H1 (cell line): Measurements from ENCODE around the gene ADAMTSL2. TPM values are rescaled to one million over a fixed set of nuclear protein-coding genes. Genes with fewer than 3 reads are reported as not detected.

Experiments used
- CTCF ChIA-PET: fragments of 300-600 bp; sonication (Branson Sonifier 250); formaldehyde crosslinking; loops from one replicate; lab custom pipeline; 2021; ENCODE audit not compliant: partially characterized antibody; lab: Charles Lee
- POLR2A ChIA-PET: fragments of 300-600 bp; sonication (Branson Sonifier 250); formaldehyde crosslinking; loops from one replicate; lab custom pipeline; 2021; ENCODE audit warnings: inconsistent platforms; ENCODE audit not compliant: partially characterized antibody; lab: Charles Lee
- DNase-seq, 2 experiments: peaks; one replicate each; pipeline versions ENCODE4 v3.0.0 to v3.0.0-alpha.2; 2010 to 2022; ENCODE audit warnings: low spot score in 2 of 2, low read depth in 1 of 2, mixed read lengths in 1 of 2
- FAIRE-seq: peaks from 2 replicates; lab custom pipeline; 2011; peaks lifted over from hg19 to GRCh38; lab: Jason Lieb, UNC
- H2AFZ ChIP-seq: 2 replicates; pipeline ENCODE4 v1.8.1; 2012; ENCODE audit warnings: low read length, inconsistent platforms
- H2AK5ac ChIP-seq: 2 replicates; pipeline ENCODE4 v1.6.1; 2013; ENCODE audit warnings: low read depth, low read length
- H2BK120ac ChIP-seq: replicated peaks from 2 replicates; pipeline ENCODE3; 2013; ENCODE audit warnings: low read depth, low read length, inconsistent platforms
- H2BK12ac ChIP-seq: 2 replicates; pipeline ENCODE4 v1.6.1; 2013; ENCODE audit warnings: low read depth, low read length
- H2BK15ac ChIP-seq: 2 replicates; pipeline ENCODE4 v1.6.1; 2013; ENCODE audit warnings: low read length
- H2BK20ac ChIP-seq: 2 replicates; pipeline ENCODE4 v1.6.1; 2013; ENCODE audit warnings: low read length
- H2BK5ac ChIP-seq: 2 replicates; pipeline ENCODE4 v1.6.1; 2013; ENCODE audit warnings: low read depth, low read length
- H3K14ac ChIP-seq: 2 replicates; pipeline ENCODE4 v1.6.1; 2013; ENCODE audit warnings: inconsistent platforms; ENCODE audit not compliant: insufficient read length
- H3K18ac ChIP-seq: 2 replicates; pipeline ENCODE4 v1.6.1; 2013; ENCODE audit warnings: low read length; ENCODE audit errors: extremely low read depth
- H3K23ac ChIP-seq: 2 replicates; pipeline ENCODE4 v1.6.1; 2013; ENCODE audit warnings: inconsistent platforms; ENCODE audit not compliant: insufficient read length
- H3K23me2 ChIP-seq: 2 replicates; pipeline ENCODE4 v1.6.1; 2013; ENCODE audit warnings: low read depth, low read length
- H3K27ac ChIP-seq: 2 replicates; pipeline ENCODE4 v1.6.1; 2011; ENCODE audit warnings: low read depth, low read length, inconsistent platforms
- H3K27me3 ChIP-seq, 4 experiments: replicated peaks in 1 of 4; 1 replicate in 1 of 4; 2 replicates in 3 of 4; pipeline versions ENCODE4 v1.6.1 to v1.8.1; 2011 to 2013; ENCODE audit warnings: low read length in 3 of 4, mild to moderate bottlenecking in 3 of 4, inconsistent platforms in 2 of 4, mixed read lengths in 2 of 4, moderate library complexity in 1 of 4; ENCODE audit not compliant: control insufficient read depth in 3 of 4, insufficient read depth in 3 of 4; ENCODE audit errors: extremely low read depth in 1 of 4
- H3K36me3 ChIP-seq, 4 experiments: 2 replicates each; pipeline versions ENCODE4 v1.6.1 to v1.8.1; 2011 to 2013; ENCODE audit warnings: mild to moderate bottlenecking in 4 of 4, low read length in 3 of 4, moderate library complexity in 2 of 4, control low read depth in 1 of 4, inconsistent platforms in 1 of 4; ENCODE audit not compliant: insufficient read depth in 4 of 4, control insufficient read depth in 2 of 4
- H3K4ac ChIP-seq: replicated peaks from 2 replicates; pipeline ENCODE3; 2013; ENCODE audit warnings: low read length, low read depth, mixed read lengths, inconsistent platforms; ENCODE audit not compliant: insufficient read length
- H3K4me1 ChIP-seq, 4 experiments: replicated peaks in 1 of 4; 1 replicate in 1 of 4; 2 replicates in 3 of 4; pipeline versions ENCODE4 v1.6.1 to v1.8.1; 2011 to 2013; ENCODE audit warnings: low read length in 3 of 4, inconsistent platforms in 2 of 4, mixed read lengths in 1 of 4; ENCODE audit not compliant: insufficient read depth in 4 of 4, control insufficient read depth in 3 of 4
- H3K4me2 ChIP-seq, 2 experiments: 2 replicates each; pipeline versions ENCODE4 v1.6.1 to v1.8.1; 2011 to 2013; ENCODE audit warnings: low read depth in 2 of 2, low read length in 2 of 2, control low read depth in 1 of 2, inconsistent platforms in 1 of 2, mild to moderate bottlenecking in 1 of 2; ENCODE audit not compliant: insufficient read depth in 1 of 2
- H3K4me3 ChIP-seq, 4 experiments: fragments of 200-600, 300-600 bp in 1 of 4; sonication (generic), shearing (Covaris generic), sonication (Bioruptor Twin) in 1 of 4; 2 replicates each; pipeline versions ENCODE4 v1.5.1 to v1.8.1; 2011 to 2016; ENCODE audit warnings: low read length in 4 of 4, low read depth in 3 of 4, control low read depth in 2 of 4, inconsistent platforms in 2 of 4, mild to moderate bottlenecking in 2 of 4, mixed read lengths in 1 of 4, moderate library complexity in 1 of 4; ENCODE audit not compliant: insufficient read depth in 2 of 4; ENCODE audit errors: extremely low read depth in 1 of 4
- H3K56ac ChIP-seq: replicated peaks from 2 replicates; pipeline ENCODE3; 2013; ENCODE audit warnings: low read depth, mild to moderate bottlenecking, mixed read lengths, low read length, inconsistent platforms; ENCODE audit not compliant: insufficient read length
- H3K79me1 ChIP-seq: 2 replicates; pipeline ENCODE4 v1.6.1; 2013; ENCODE audit warnings: low read depth, low read length, control low read depth
- H3K79me2 ChIP-seq, 2 experiments: 2 replicates each; pipeline versions ENCODE4 v1.6.1 to v1.8.1; 2012 to 2013; ENCODE audit warnings: low read length in 2 of 2, mild to moderate bottlenecking in 2 of 2, inconsistent platforms in 1 of 2; ENCODE audit not compliant: insufficient read depth in 2 of 2, control insufficient read depth in 1 of 2
- H3K9ac ChIP-seq, 4 experiments: replicated peaks in 1 of 4; 1 replicate in 1 of 4; 2 replicates in 3 of 4; pipeline versions ENCODE4 v1.6.1 to v1.8.1; 2011 to 2013; ENCODE audit warnings: low read depth in 3 of 4, low read length in 3 of 4, control low read depth in 2 of 4, mild to moderate bottlenecking in 2 of 4, moderate library complexity in 2 of 4, inconsistent platforms in 1 of 4; ENCODE audit errors: extremely low read depth in 1 of 4
- H3K9me3 ChIP-seq, 2 experiments: 2 replicates each; pipeline versions ENCODE4 v1.6.1 to v1.8.1; 2012 to 2013; ENCODE audit warnings: mild to moderate bottlenecking in 2 of 2, moderate library complexity in 2 of 2, control low read depth in 1 of 2, inconsistent platforms in 1 of 2, low read depth in 1 of 2, low read length in 1 of 2, mixed read lengths in 1 of 2; ENCODE audit not compliant: insufficient read depth in 2 of 2
- H4K20me1 ChIP-seq, 2 experiments: replicated peaks in 1 of 2; 2 replicates each; pipeline versions ENCODE3 to v1.8.1; 2011 to 2013; ENCODE audit warnings: inconsistent platforms in 2 of 2, low read length in 2 of 2, mild to moderate bottlenecking in 1 of 2; ENCODE audit not compliant: insufficient read depth in 2 of 2, control insufficient read depth in 1 of 2
- H4K5ac ChIP-seq: 2 replicates; pipeline ENCODE4 v1.6.1; 2013; ENCODE audit warnings: low read length, low read depth, mixed read lengths, inconsistent platforms; ENCODE audit not compliant: insufficient read length
- H4K8ac ChIP-seq: 2 replicates; pipeline ENCODE4 v1.8.0; 2013; ENCODE audit warnings: mild to moderate bottlenecking, moderate library complexity, low read length, inconsistent platforms; ENCODE audit not compliant: insufficient read depth; ENCODE audit errors: extremely low read depth
- H4K91ac ChIP-seq: replicated peaks from 2 replicates; pipeline ENCODE3; 2013; ENCODE audit warnings: low read length, mixed read lengths, inconsistent platforms; ENCODE audit not compliant: insufficient read length
- ASH2L ChIP-seq: fragments of 200-600, 300-600 bp; sonication (generic); IDR thresholded peaks from one replicate; pipeline ENCODE4 v1.7.1; 2017; ENCODE audit warnings: low read length
- ATF2 ChIP-seq: IDR thresholded peaks from 2 replicates; pipeline ENCODE4 v1.6.1; 2012; ENCODE audit warnings: low read length, inconsistent platforms
- CBX8 ChIP-seq: fragments of 300-800, 300-1000 bp; sonication (generic); IDR thresholded peaks from 2 replicates; pipeline ENCODE4 v1.7.1; 2016; ENCODE audit warnings: low read depth, low read length, borderline replicate concordance
- CTCF ChIP-seq, 3 experiments: IDR thresholded peaks; 1 replicate in 2 of 3; 2 replicates in 1 of 3; pipeline versions ENCODE4 v1.5.1 to v1.6.1; 2011; ENCODE audit warnings: low read length in 3 of 3, mild to moderate bottlenecking in 3 of 3, inconsistent platforms in 2 of 3, low read depth in 1 of 3, moderate library complexity in 1 of 3; ENCODE audit not compliant: insufficient read depth in 1 of 3; ENCODE audit errors: control extremely low read depth in 1 of 3
- SIN3A ChIP-seq, 2 experiments: IDR thresholded peaks in 1 of 2; conservative IDR thresholded peaks in 1 of 2; 2 replicates each; pipeline ENCODE4 v1.6.1; 2011 to 2012; ENCODE audit warnings: low read length in 2 of 2, improper control_type of control experiment in 1 of 2, low read depth in 1 of 2, mild to moderate bottlenecking in 1 of 2
- SRF ChIP-seq: IDR thresholded peaks from 2 replicates; pipeline ENCODE4 v1.6.1; 2011; ENCODE audit warnings: mild to moderate bottlenecking, low read depth, low read length, moderate library complexity
- TAF1 ChIP-seq: IDR thresholded peaks from 2 replicates; pipeline ENCODE4 v1.6.1; 2011; ENCODE audit warnings: mild to moderate bottlenecking, low read depth, low read length
- TBP ChIP-seq: IDR thresholded peaks from 2 replicates; pipeline ENCODE4 v1.6.1; 2011; ENCODE audit warnings: low read depth, low read length, improper control_type of control experiment
- TEAD4 ChIP-seq: IDR thresholded peaks from 2 replicates; pipeline ENCODE4 v1.6.1; 2012; ENCODE audit warnings: low read depth, low read length, inconsistent platforms, mixed read lengths
- WGBS, 2 experiments: shearing (Covaris generic) in 1 of 2; methylation state at CpG; one replicate each; pipeline versions ENCODE4 v1.1.6 to v1.1.7; 2013 to 2015; ENCODE audit warnings: low lambda C conversion rate in 2 of 2, mixed read lengths in 2 of 2, inconsistent platforms in 1 of 2, low coverage in 1 of 2, missing lambda C conversion rate in 1 of 2; ENCODE audit not compliant: insufficient replicate concordance in 2 of 2, insufficient coverage in 1 of 2, insufficient read length in 1 of 2; ENCODE audit errors: extremely low coverage in 1 of 2, missing lambda C conversion rate in 1 of 2; 5-methylcytosine and 5-hydroxymethylcytosine counted together
- polyA plus RNA-seq, 7 experiments: library from polyadenylated mRNA; depleted of rRNA in 3 of 7; stranded (reverse) in 5 of 7; unstranded in 2 of 7; fragments of >200 nt in 5 of 7; fragments of 200-250 nt in 2 of 7; gene quantifications; 1 replicate in 5 of 7; 2 replicates in 1 of 7; 4 replicates in 1 of 7; pipeline versions ENCODE4 v1.2.1 to v1.2.3, GENCODE V29; 2011 to 2013; ENCODE audit warnings: missing spikeins in 2 of 7, mixed read lengths in 2 of 7
- total RNA-seq: library from RNA; stranded (reverse); fragmentation: NEBNext Ultra II Directional; extraction: Animal tissue kit (Norgen Biotek cat#: 25700); gene quantifications from 2 replicates; pipeline ENCODE4 v1.2.1, GENCODE V29; 2021

Gene ADAMTSL2
- total and polyA plus RNA-seq, 2 of the 8 experiments (the other 6 are each of a cell fraction or from before 2014, with no cell fraction given) = 0.74 to 0.76 TPM

- Histone ChIP-seq H3K56ac (no peak overlapping the region), H3K9me3 (no peaks in the 10 kb centered on the region), H3K36me3 (no peaks in the 10 kb centered on the region), H3K4me1 (peaks cover 4 to 22% (median 21%) of the 10 kb centered on the region in 4 experiments), H3K4me2 (no peak overlapping the region), H4K8ac (no peak overlapping the region), H2BK15ac (no peak overlapping the region), H2BK12ac (no peak overlapping the region), H2BK120ac (no peak overlapping the region), H3K23ac (no peak overlapping the region), H3K79me2 (no peaks in the 10 kb centered on the region), H2AK5ac (no peak overlapping the region), H4K91ac (no peak overlapping the region), H4K20me1 (no peaks in the 10 kb centered on the region), H3K18ac (no peak overlapping the region), H3K27me3 (peaks cover 0 to 5% (median 0%) of the 10 kb centered on the region in 4 experiments; a peak in 3 of 7 replicates), H3K9ac (no peak overlapping the region), H2AFZ (no peak overlapping the region), H2BK5ac (0 out of 2 replicates have a peak overlapping the region, but pooled peaks have one; percentile 7), H3K4me3 (no peak overlapping the region), H2BK20ac (no peak overlapping the region), H3K79me1 (no peaks in the 10 kb centered on the region), H3K27ac (no peak overlapping the region), H4K5ac (no peak overlapping the region), H3K23me2 (no peaks in the 10 kb centered on the region; the same call in 1 of the 2 replicates), H3K4ac (no peak overlapping the region), H3K14ac (no peak overlapping the region)
- 86% methylated on average over 8 of the region's 8 CpGs; no CpG with 5 or more reads in 1 of the 2 experiments for WGBS, 2 experiments
- no peak for DNase-seq
- peak in 1 of 3 experiments; percentile 1; a peak in 1 of 4 replicates for TF ChIP-seq CTCF (IDR thresholded peaks at IDR 0.05; ENCODE audit: control extremely low read depth in 1 of 3, insufficient read depth in 1 of 3, low read depth in 1 of 3, low read length in 3 of 3)
- no peak for TF ChIP-seq SIN3A (conservative IDR thresholded peaks at IDR 0.05 in 1 of 2, IDR thresholded peaks at IDR 0.05 in 1 of 2; ENCODE audit: low read depth in 1 of 2, low read length in 2 of 2)
- no peak for TF ChIP-seq SRF
- peak; percentile 37; the same call in 1 of the 2 replicates for TF ChIP-seq TEAD4
- TF ChIP-seq CBX8 = no peak
- no peak for TF ChIP-seq TBP
- no peak for TF ChIP-seq ATF2
- no peak for TF ChIP-seq ASH2L
- TF ChIP-seq TAF1 = no peak
- CTCF ChIA-PET = interaction anchor here (0.9 to 2.1 kb wide), 4 partner anchors 9 to 82 kb away, joined by 3 to 7 read pairs (median 4); no protein-coding TSS in a partner anchor
- no peak for FAIRE-seq
- POLR2A ChIA-PET = interaction anchor here (1.6 kb wide), 1 partner anchor 9 kb away, joined by 5 read pairs; no protein-coding TSS in a partner anchor
Observed at GRCh38 chr9:133523106-133523505, 11.4 kb upstream of the ADAMTSL2 start.
